Brain microvascular endothelial cell (primary cell): ENCODE results near the gene MIS12.

Experiments
- DNase-seq: peaks from one replicate; pipeline ENCODE4 v3.0.0-alpha.2; 2020
- H3K27ac ChIP-seq: fragments of 250-450 bp; sonication (Bioruptor Pico); 2 replicates; pipeline ENCODE4 v1.5.1; 2020; ENCODE audit warnings: mild to moderate bottlenecking, moderate library complexity
- H3K27me3 ChIP-seq: fragments of 250-450 bp; sonication (Bioruptor Pico); replicated peaks from 2 replicates; pipeline ENCODE4 v1.5.1; 2020; ENCODE audit warnings: mild to moderate bottlenecking
- H3K36me3 ChIP-seq: fragments of 250-450 bp; sonication (Bioruptor Pico); replicated peaks from 2 replicates; pipeline ENCODE4 v1.5.1; 2020; ENCODE audit warnings: mild to moderate bottlenecking
- H3K4me3 ChIP-seq: 2 replicates; pipeline ENCODE4 v1.5.1; 2011; ENCODE audit warnings: low read depth, mild to moderate bottlenecking, control low read depth, low read length, moderate library complexity
- CTCF ChIP-seq: IDR thresholded peaks from 2 replicates; pipeline ENCODE4 v1.5.1; 2011; ENCODE audit warnings: low read depth, mild to moderate bottlenecking, moderate library complexity, low read length, control low read depth, inconsistent platforms; ENCODE audit errors: missing control alignments
- in situ Hi-C: cut with HindIII; loops from 2 replicates; pipeline ENCODE4 v1.10.0; 2017; ENCODE audit warnings: low sequenced_read_pairs, low pct_ligation_motif_present

Gene MIS12

GRCh38 chr17:5539286-5539685 lies 52.9 kb downstream of the MIS12 start:
- Histone ChIP-seq H3K4me3 (no peak overlapping the region), H3K27me3 (no peaks in the 10 kb centered on the region), H3K27ac (no peak overlapping the region), H3K36me3 (no peaks in the 10 kb centered on the region)
- DNase-seq, result no peak
- no peak for TF ChIP-seq CTCF
- in situ Hi-C loops, result no loop called here

DNA sequence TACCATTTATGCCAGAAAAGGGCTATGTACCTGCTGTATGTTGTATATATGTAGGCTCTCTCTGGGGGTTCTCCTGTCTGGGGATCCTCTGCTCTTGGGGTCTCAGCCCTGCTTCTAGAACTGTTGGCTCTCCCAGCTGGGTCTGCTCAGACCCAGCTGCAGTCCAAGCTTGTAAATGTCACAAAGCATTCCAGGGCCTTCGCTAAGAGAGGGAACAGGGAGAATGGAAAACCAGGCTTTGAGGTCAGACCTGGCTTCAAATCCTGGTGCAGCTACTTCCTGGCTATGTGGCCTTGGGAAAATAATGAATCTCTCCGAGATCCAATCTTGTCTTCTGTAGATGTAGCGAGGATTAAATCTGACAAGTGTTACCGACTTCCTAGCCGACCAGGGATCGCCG lies 54.0 kb downstream of the MIS12 start:
- in situ Hi-C loops, result no loop called here
- no peak for TF ChIP-seq CTCF
- no peak overlapping the region for H3K27ac ChIP-seq
- no peak for DNase-seq
- no peaks in the 10 kb centered on the region for H3K36me3 ChIP-seq
- H3K27me3 ChIP-seq, result no peaks in the 10 kb centered on the region
- no peak overlapping the region for H3K4me3 ChIP-seq
